Loucy (cell line): Measurements from ENCODE around the gene CDKN1C.

Experiments used
- H2AFZ ChIP-seq: fragments of 200-600 bp; sonication (generic); 2 replicates; pipeline ENCODE4 v1.6.0; 2016; ENCODE audit warnings: antibody characterized with exemption, mild to moderate bottlenecking, low read length, moderate library complexity
- H3F3A ChIP-seq: fragments of 200-600 bp; 2 replicates; pipeline ENCODE4 v1.6.0; 2016; ENCODE audit warnings: antibody characterized with exemption, low read depth, mild to moderate bottlenecking
- H3K27me3 ChIP-seq: fragments of 200-600 bp; sonication (generic); 2 replicates; pipeline ENCODE4 v1.6.1; 2014; ENCODE audit warnings: low read length, mild to moderate bottlenecking; ENCODE audit not compliant: insufficient read depth, poor library complexity, severe bottlenecking
- H3K36me3 ChIP-seq: fragments of 200-600 bp; sonication (generic); 2 replicates; pipeline ENCODE4 v1.6.1; 2016; ENCODE audit warnings: low read length; ENCODE audit not compliant: insufficient read depth
- H3K4me1 ChIP-seq: fragments of 200-600 bp; sonication (generic); 2 replicates; pipeline ENCODE4 v1.5.1; 2014; ENCODE audit warnings: low read length, mild to moderate bottlenecking; ENCODE audit not compliant: insufficient read depth, poor library complexity, severe bottlenecking
- H3K4me2 ChIP-seq: fragments of 200-600 bp; sonication (generic); 2 replicates; pipeline ENCODE4 v1.6.0; 2014; ENCODE audit warnings: antibody characterized with exemption, low read length, low read depth, mild to moderate bottlenecking; ENCODE audit not compliant: poor library complexity, severe bottlenecking
- H3K4me3 ChIP-seq: fragments of 200-600 bp; sonication (generic); 2 replicates; pipeline ENCODE4 v1.5.1; 2014; ENCODE audit warnings: low read length, mild to moderate bottlenecking, mixed read lengths; ENCODE audit not compliant: poor library complexity, severe bottlenecking
- H3K79me2 ChIP-seq: fragments of 200-600 bp; sonication (generic); 2 replicates; pipeline ENCODE4 v1.6.1; 2014; ENCODE audit warnings: low read length; ENCODE audit not compliant: insufficient read depth
- H3K9ac ChIP-seq: fragments of 200-600 bp; sonication (generic); 2 replicates; pipeline ENCODE4 v1.6.0; 2014; ENCODE audit warnings: mild to moderate bottlenecking, low read depth, low read length, moderate library complexity; ENCODE audit not compliant: poor library complexity, severe bottlenecking
- H3K9me2 ChIP-seq: fragments of 200-600 bp; sonication (generic); replicated peaks from 2 replicates; pipeline ENCODE4 v1.6.1; 2016; ENCODE audit warnings: low read depth, low read length, mixed read lengths
- H3K9me3 ChIP-seq: fragments of 200-600 bp; sonication (generic); 2 replicates; pipeline ENCODE4 v1.6.1; 2014; ENCODE audit warnings: mild to moderate bottlenecking, antibody characterized with exemption, low read length, low read depth; ENCODE audit not compliant: insufficient read depth
- H4K20me1 ChIP-seq: fragments of 200-600 bp; sonication (generic); 2 replicates; pipeline ENCODE4 v1.6.0; 2014; ENCODE audit warnings: antibody characterized with exemption, low read length, mild to moderate bottlenecking; ENCODE audit not compliant: insufficient read depth, poor library complexity, severe bottlenecking
- CTCF ChIP-seq: fragments of 200-600 bp; sonication (generic); conservative IDR thresholded peaks from 2 replicates; pipeline ENCODE4 v1.5.1; 2014; ENCODE audit warnings: mild to moderate bottlenecking, antibody characterized with exemption, low read length
- EZH2phosphoT487 ChIP-seq: fragments of 200-600 bp; IDR thresholded peaks from 2 replicates; pipeline ENCODE4 v1.6.1; 2018; ENCODE audit warnings: antibody characterized with exemption, mild to moderate bottlenecking, moderate library complexity, borderline replicate concordance

The CDKN1C gene

GRCh38 chr11:2898366-2899079 is 12.9 kb upstream of the CDKN1C start:
- Histone ChIP-seq H3K4me1 (peaks cover 53% of the 10 kb centered on the region), H3K27me3 (no peaks in the 10 kb centered on the region), H3F3A (no peaks in the 10 kb centered on the region), H3K9me2 (no peaks in the 10 kb centered on the region), H3K36me3 (no peaks in the 10 kb centered on the region), H3K9me3 (no peaks in the 10 kb centered on the region), H3K9ac (peak overlapping the region; percentile 79), H3K4me3 (peak overlapping the region; percentile 61), H3K79me2 (peaks cover 11% of the 10 kb centered on the region; the same call in 1 of the 2 replicates), H2AFZ (no peak overlapping the region), H4K20me1 (no peaks in the 10 kb centered on the region), H3K4me2 (peak overlapping the region; percentile 74)
- TF ChIP-seq CTCF (no peak), EZH2phosphoT487 (no peak)

GRCh38 chr11:2897048-2897447 is 11.5 kb upstream of the CDKN1C start:
- Histone ChIP-seq H4K20me1 (no peaks in the 10 kb centered on the region), H3F3A (no peaks in the 10 kb centered on the region), H2AFZ (no peak overlapping the region), H3K4me1 (peaks cover 45% of the 10 kb centered on the region), H3K79me2 (no peaks in the 10 kb centered on the region), H3K27me3 (no peaks in the 10 kb centered on the region), H3K9me2 (no peaks in the 10 kb centered on the region), H3K4me3 (no peak overlapping the region), H3K4me2 (no peak overlapping the region), H3K9ac (no peak overlapping the region), H3K9me3 (no peaks in the 10 kb centered on the region), H3K36me3 (no peaks in the 10 kb centered on the region)
- TF ChIP-seq CTCF = no peak
- TF ChIP-seq EZH2phosphoT487 = no peak

- Histone ChIP-seq H3F3A (no peaks in the 10 kb centered on the region), H4K20me1 (no peaks in the 10 kb centered on the region), H3K9me3 (no peaks in the 10 kb centered on the region), H3K4me1 (peaks cover 47% of the 10 kb centered on the region), H2AFZ (no peak overlapping the region), H3K9ac (no peak overlapping the region), H3K27me3 (no peaks in the 10 kb centered on the region), H3K4me3 (no peak overlapping the region), H3K36me3 (no peaks in the 10 kb centered on the region), H3K79me2 (no peaks in the 10 kb centered on the region), H3K9me2 (no peaks in the 10 kb centered on the region), H3K4me2 (no peak overlapping the region)
- no peak for TF ChIP-seq CTCF
- no peak for TF ChIP-seq EZH2phosphoT487
Observed at GRCh38 chr11:2896047-2896446, 10.5 kb upstream of the CDKN1C start.
